Measurements from ENCODE around the gene SIRPA.

Gene SIRPA

GRCh38 chr20:1870792-1871550 is 24.2 kb upstream of the SIRPA start:
- no peak for DNase-seq (ENCODE audit: low read depth)

GRCh38 chr20:1871807-1872458 is 23.3 kb upstream of the SIRPA start:
- DNase-seq (ENCODE audit: low read depth) = no peak

DNA sequence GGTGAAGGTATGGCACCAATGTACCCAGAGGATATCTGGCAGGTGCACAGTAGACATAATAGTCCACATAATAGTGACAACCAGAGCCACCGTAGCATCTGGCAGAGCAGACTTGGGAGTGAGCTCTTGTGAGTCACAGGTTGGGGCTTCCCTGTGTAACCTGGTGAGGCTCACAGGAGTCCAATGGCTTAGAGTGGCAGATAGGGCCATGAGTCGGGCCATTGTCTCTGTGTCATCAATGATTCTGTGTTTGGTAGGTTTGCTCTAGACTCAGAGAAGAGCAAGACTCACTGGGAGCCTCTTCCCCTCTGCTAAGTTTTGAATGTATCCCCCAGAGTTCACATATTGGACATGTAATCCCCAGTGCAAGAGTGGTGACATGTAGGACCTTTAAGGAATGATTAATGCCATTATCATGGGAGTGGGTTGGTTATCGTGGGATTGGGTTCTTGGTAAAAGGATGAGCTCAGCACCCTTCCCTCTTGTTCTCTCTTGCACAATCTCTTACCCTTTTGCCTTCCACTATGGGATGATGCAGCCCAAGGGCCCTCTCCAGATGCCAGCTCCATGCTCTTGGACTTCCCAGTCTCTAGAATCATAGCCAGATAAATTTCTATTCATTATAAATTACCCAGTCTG is 22.6 kb upstream of the SIRPA start:
- no peak for DNase-seq (ENCODE audit: low read depth)

GRCh38 chr20:1874450-1875182 is 20.6 kb upstream of the SIRPA start:
- DNase-seq (ENCODE audit: low read depth) = no peak

GRCh38 chr20:1875183-1875554 is 20.0 kb upstream of the SIRPA start:
- DNase-seq (ENCODE audit: low read depth) = no peak

GRCh38 chr20:1875762-1876161 is 19.4 kb upstream of the SIRPA start:
- DNase-seq (ENCODE audit: low read depth) = no peak

- DNase-seq (ENCODE audit: low read depth) = no peak
These were observed 18.8 kb upstream of the SIRPA start for GRCh38 chr20:1876217-1876921.

DNA sequence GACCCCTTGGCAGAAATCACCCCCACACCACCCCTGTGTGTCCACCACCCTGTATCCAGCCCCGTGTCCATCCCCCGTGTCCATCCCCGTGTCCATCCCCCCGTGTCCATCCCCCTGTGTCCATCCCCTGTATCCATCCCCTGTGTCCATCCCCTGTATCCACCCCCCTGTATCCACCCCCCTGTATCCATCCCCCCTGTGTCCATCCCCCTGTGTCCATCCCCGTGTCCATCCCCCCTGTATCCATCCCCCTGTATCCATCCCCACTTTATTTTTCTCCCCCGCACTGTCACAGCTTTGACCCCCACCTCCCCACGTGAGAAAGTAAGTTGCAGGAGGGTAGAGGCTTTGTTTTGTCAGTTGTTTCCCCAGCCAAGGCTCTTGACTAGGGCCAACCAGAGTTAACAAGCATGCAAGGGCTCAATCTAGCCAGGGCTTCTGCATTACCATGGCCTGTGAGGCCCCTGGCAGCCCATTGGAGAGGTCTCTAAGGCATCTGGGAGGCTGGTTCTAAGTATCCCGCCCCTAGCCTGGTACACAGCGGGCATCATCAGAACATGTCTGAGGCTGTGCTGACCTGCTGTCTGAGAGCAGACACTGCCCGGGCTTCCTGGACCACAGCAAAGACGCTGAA is 18.1 kb upstream of the SIRPA start:
- DNase-seq (ENCODE audit: low read depth) = no peak

GRCh38 chr20:1877609-1878200 is 17.5 kb upstream of the SIRPA start:
- DNase-seq (ENCODE audit: low read depth) = no peak

- DNase-seq (ENCODE audit: low read depth) = no peak
These were observed 15.8 kb upstream of the SIRPA start for GRCh38 chr20:1879369-1879768.

- DNase-seq (ENCODE audit: low read depth) = no peak
These were observed 15.3 kb upstream of the SIRPA start for GRCh38 chr20:1879934-1880333.

DNA sequence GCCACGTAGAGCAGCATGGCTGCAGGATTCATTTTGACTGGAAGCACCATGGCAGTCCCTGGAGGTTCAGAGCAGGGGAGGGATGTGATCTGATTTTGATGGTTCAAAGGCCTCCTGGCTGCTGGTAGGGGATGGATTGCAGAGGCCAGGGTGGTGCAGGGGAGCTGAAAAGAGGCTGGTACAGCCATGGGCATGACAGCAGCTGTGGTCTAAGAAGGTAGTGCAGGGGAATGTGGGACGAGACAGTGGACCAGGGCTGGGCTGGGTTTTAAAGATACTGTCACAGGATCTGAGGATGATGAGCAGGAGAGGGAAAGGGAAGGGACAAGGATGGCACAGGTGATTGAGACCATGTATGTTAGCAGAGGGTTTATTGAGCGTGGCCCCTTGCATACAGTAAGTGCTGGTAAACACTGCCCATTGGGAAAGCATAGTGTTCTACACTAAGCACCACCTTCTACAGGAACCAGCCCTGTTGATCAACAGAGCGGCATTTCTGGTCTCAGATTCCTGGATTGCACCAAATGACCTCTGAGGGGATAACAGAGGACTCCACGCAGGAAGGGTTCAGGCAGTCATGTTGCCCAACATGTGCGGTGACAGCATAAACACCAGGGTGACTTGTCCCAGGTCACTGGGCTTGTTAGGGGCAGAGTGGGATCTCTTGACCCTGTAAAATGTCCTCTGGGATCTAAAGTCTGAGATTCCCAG is 14.5 kb upstream of the SIRPA start:
- no peak for DNase-seq (ENCODE audit: low read depth)

DNA sequence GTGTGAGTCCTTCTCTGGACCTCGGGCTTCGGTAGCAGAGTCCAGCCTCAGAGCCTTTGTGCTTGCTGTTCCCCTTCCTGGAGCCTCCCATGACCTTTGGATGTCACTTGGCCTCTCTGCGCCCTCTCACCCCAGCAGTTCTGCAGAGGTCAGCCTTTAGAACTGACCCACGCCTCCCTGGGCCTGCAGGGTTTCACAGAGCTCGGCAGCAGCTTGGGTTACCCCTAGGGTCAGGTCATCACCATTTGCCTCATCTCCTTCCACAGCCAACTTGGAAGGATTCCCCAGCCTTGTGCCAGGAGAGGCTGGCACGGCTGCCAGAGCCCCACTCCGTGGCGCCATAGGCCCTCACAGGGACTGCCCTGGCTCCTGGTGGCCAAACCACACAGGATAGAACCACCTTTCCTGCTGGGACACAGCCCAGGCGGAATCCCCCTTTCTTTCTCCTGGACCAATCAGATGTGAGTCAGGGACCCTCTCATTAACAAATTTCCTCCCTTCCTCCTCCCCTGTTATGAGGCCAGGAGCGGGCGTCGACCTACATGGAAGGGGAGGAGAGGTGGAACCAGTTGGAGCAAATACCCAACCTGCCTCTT is 13.9 kb upstream of the SIRPA start:
- DNase-seq (ENCODE audit: low read depth) = no peak

DNA sequence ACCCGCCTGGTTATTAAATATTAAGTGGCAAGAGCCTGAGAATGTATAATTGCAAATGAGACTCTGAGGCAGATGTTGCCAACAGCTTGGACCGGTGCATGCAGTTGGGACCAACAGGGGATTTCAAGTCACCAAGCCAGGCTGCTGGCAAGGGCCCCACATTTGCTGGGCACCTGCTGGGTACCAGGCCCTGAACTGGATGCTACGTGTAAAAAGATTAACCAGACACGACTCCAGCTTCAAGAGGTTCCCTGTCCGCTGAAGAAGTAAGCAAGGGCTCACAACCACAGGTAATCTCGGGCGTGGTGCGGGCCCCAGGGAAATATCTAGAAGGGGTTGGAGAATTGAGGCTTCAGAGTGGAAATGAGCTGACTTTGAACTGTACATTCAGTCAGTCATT is 13.2 kb upstream of the SIRPA start:
- no peak for DNase-seq (ENCODE audit: low read depth)

GRCh38 chr20:1883986-1884385 is 11.2 kb upstream of the SIRPA start:
- DNase-seq (ENCODE audit: low read depth) = no peak

GRCh38 chr20:1885254-1885653 is 10.0 kb upstream of the SIRPA start:
- no peak for DNase-seq (ENCODE audit: low read depth)

GRCh38 chr20:1885940-1886693 is 9.1 kb upstream of the SIRPA start:
- no peak for DNase-seq (ENCODE audit: low read depth)

- DNase-seq (ENCODE audit: low read depth) = no peak
These were observed 7.9 kb upstream of the SIRPA start for GRCh38 chr20:1887321-1887720.

GRCh38 chr20:1887756-1888155 is 7.5 kb upstream of the SIRPA start:
- DNase-seq (ENCODE audit: low read depth) = no peak

All from stromal cell of bone marrow (primary cell).